ENCODE results near the gene KEL. TPM values are rescaled to one million over a fixed set of nuclear protein-coding genes. Genes with fewer than 3 reads are reported as not detected.

Gene KEL
- total and polyA plus RNA-seq, 12 donors = 0.04 to 1.3 (median 0.37) TPM; not detected in 3

GRCh38 chr7:142945001-142945400 is 17.2 kb downstream of the KEL start:
- ATAC-seq = no peak
- no peak for DNase-seq
- H3K9me3 ChIP-seq = no peaks in the 10 kb centered on the region
- no peak for TF ChIP-seq CTCF (IDR thresholded peaks at IDR 0.05)
- peaks cover 0 to 6% (median 0%) of the 10 kb centered on the region in 7 donors for H3K27me3 ChIP-seq
- intact Hi-C loops (cut with DNase I) = no loop called here
- 62 to 66% methylated on average over 3 of the region's 3 CpGs for WGBS, 2 donors
- no peak overlapping the region for H3K4me3 ChIP-seq
- no peaks in the 10 kb centered on the region for H3K36me3 ChIP-seq
- H3K4me1 ChIP-seq = peaks cover 0 to 10% (median 0%) of the 10 kb centered on the region in 9 donors
- H3K27ac ChIP-seq = no peak overlapping the region

- Histone ChIP-seq H3K9me3 (no peaks in the 10 kb centered on the region), H3K4me1 (peaks cover 0 to 10% (median 0%) of the 10 kb centered on the region in 9 donors), H3K27me3 (peaks cover 0 to 6% (median 0%) of the 10 kb centered on the region in 7 donors), H3K27ac (no peak overlapping the region), H3K4me3 (no peak overlapping the region), H3K36me3 (no peaks in the 10 kb centered on the region)
- intact Hi-C loops (cut with DNase I) = no loop called here
- no peak for TF ChIP-seq CTCF (IDR thresholded peaks at IDR 0.05)
- DNase-seq (no peak), ATAC-seq (no peak)
- 80 to 83% methylated on average over 7 of the region's 7 CpGs for WGBS, 2 donors
Measured at GRCh38 chr7:142943706-142944268, 18.4 kb downstream of the KEL start.

GRCh38 chr7:142942746-142943145 is 19.4 kb downstream of the KEL start:
- ATAC-seq (no peak), DNase-seq (no peak)
- no peak overlapping the region for H3K27ac ChIP-seq
- WGBS, 2 donors = 92 to 96% methylated on average over 6 of the region's 6 CpGs
- no peaks in the 10 kb centered on the region for H3K36me3 ChIP-seq
- TF ChIP-seq CTCF (IDR thresholded peaks at IDR 0.05) = no peak
- no peak overlapping the region for H3K4me3 ChIP-seq
- H3K27me3 ChIP-seq = peaks cover 0 to 6% (median 0%) of the 10 kb centered on the region in 7 donors
- intact Hi-C loops (cut with DNase I) = no loop called here
- H3K9me3 ChIP-seq = no peaks in the 10 kb centered on the region
- H3K4me1 ChIP-seq = peaks cover 0 to 10% (median 0%) of the 10 kb centered on the region in 9 donors

- H3K27me3 ChIP-seq = peaks cover 0 to 6% (median 0%) of the 10 kb centered on the region in 7 donors
- TF ChIP-seq CTCF (IDR thresholded peaks at IDR 0.05) = no peak
- intact Hi-C loops (cut with DNase I) = no loop called here
Measured at GRCh38 chr7:142941541-142941940, 20.6 kb downstream of the KEL start.

More at GRCh38 chr7:142941541-142941940, 20.6 kb downstream of the KEL start:
- Histone ChIP-seq H3K4me1 (peaks cover 0 to 10% (median 0%) of the 10 kb centered on the region in 9 donors), H3K9me3 (no peaks in the 10 kb centered on the region), H3K36me3 (no peaks in the 10 kb centered on the region), H3K4me3 (no peak overlapping the region), H3K27ac (no peak overlapping the region)
- DNase-seq (no peak), ATAC-seq (no peak)
- 82 to 84% methylated on average over 7 of the region's 7 CpGs for WGBS, 2 donors

All from heart right ventricle (tissue), 16 donors.